K562 (cell line): Measurements from ENCODE around the gene TTC4. TPM values are rescaled to one million over a fixed set of nuclear protein-coding genes. Genes with fewer than 3 reads are reported as not detected.

Experiments used
- CBFB ChIP-seq: sonication (generic); formaldehyde crosslinking; IDR thresholded peaks from 2 replicates; pipeline ENCODE4 v1.4.0; 2020; ENCODE audit warnings: mild to moderate bottlenecking, missing genetic modification reagents
- CREM ChIP-seq: IDR thresholded peaks from 2 replicates; pipeline ENCODE4 v1.6.1; 2014; ENCODE audit warnings: antibody characterized with exemption, low read depth
- ELF4 ChIP-seq: fragments of 450-650 bp; formaldehyde crosslinking; IDR thresholded peaks from 2 replicates; pipeline ENCODE4 v1.4.0; 2022; ENCODE audit warnings: missing genetic modification characterization
- GMEB1 ChIP-seq: fragments of 250-450 bp; sonication (Bioruptor Pico); IDR thresholded peaks from 2 replicates; pipeline ENCODE4 v1.4.0; 2020; ENCODE audit warnings: mild to moderate bottlenecking
- JUN ChIP-seq, 2 experiments: sonication (generic) in 1 of 2; formaldehyde crosslinking in 1 of 2; IDR thresholded peaks; 2 replicates each; pipeline versions ENCODE4 v1.6.1 to v1.8.0; 2012 to 2022; ENCODE audit warnings: borderline replicate concordance in 2 of 2, mild to moderate bottlenecking in 2 of 2, improper control_type of control experiment in 1 of 2, low read depth in 1 of 2, low read length in 1 of 2, missing genetic modification reagents in 1 of 2
- KLF13 ChIP-seq: fragments of 450-650 bp; IDR thresholded peaks from 2 replicates; pipeline ENCODE4 v1.6.1; 2016; ENCODE audit warnings: missing genetic modification characterization, low read depth, mild to moderate bottlenecking, missing compliant biosample characterization, moderate library complexity, borderline replicate concordance
- PHB2 ChIP-seq: fragments of 450-650 bp; IDR thresholded peaks from 2 replicates; pipeline ENCODE4 v1.6.1; 2017; ENCODE audit warnings: low read depth
- POLR2AphosphoS5 ChIP-seq: IDR thresholded peaks from 2 replicates; pipeline ENCODE4 v1.6.1; 2011; ENCODE audit warnings: mild to moderate bottlenecking, low read depth, low read length, moderate library complexity; ENCODE audit not compliant: control insufficient read depth, insufficient read depth
- RNF219 ChIP-seq: fragments of 250-450 bp; sonication (Bioruptor Pico); IDR thresholded peaks from 2 replicates; pipeline ENCODE4 v1.5.0; 2022; ENCODE audit warnings: mild to moderate bottlenecking
- YBX1 ChIP-seq: fragments of 450-650 bp; IDR thresholded peaks from 2 replicates; pipeline ENCODE4 v1.7.1; 2016; ENCODE audit warnings: mild to moderate bottlenecking
- ZFX ChIP-seq: sonication (generic); formaldehyde crosslinking; IDR thresholded peaks from 2 replicates; pipeline ENCODE4 v1.8.0; 2022; ENCODE audit warnings: mild to moderate bottlenecking, missing genetic modification reagents, moderate library complexity
- ZKSCAN3 ChIP-seq: fragments of 250-450 bp; sonication (Bioruptor Pico); IDR thresholded peaks from 2 replicates; pipeline ENCODE4 v1.4.0; 2020
- ZNF232 ChIP-seq: sonication (generic); formaldehyde crosslinking; IDR thresholded peaks from 2 replicates; pipeline ENCODE4 v1.8.0; 2022; ENCODE audit warnings: mild to moderate bottlenecking, missing genetic modification reagents
- ZNF655 ChIP-seq: fragments of 250-450 bp; sonication (Bioruptor Pico); IDR thresholded peaks from 2 replicates; pipeline ENCODE4 v1.5.0; 2021
- polyA plus RNA-seq, 8 experiments: library from polyadenylated mRNA; depleted of rRNA in 4 of 8; stranded (reverse) in 5 of 8; unstranded in 3 of 8; fragments of >200 nt; fragmentation: Nextera tagmentation in 2 of 8; fragmentation: Illumina TruSeq in 1 of 8; extraction: Ambion mirVana in 2 of 8; extraction: Trizol in 1 of 8; gene quantifications; 2 replicates each; pipeline versions ENCODE4 v1.2.1 to v1.2.3, GENCODE V29; 2011 to 2014; ENCODE audit warnings: inconsistent platforms in 1 of 8, missing spikeins in 1 of 8
- total RNA-seq, 7 experiments: library from RNA; depleted of rRNA in 6 of 7; stranded (reverse); fragments of >200 nt in 6 of 7; fragmentation: Illumina TruSeq in 2 of 7; extraction: Trizol in 2 of 7; gene quantifications; 2 replicates each; pipeline versions ENCODE4 v1.2.1 to v1.2.3, GENCODE V29; 2011 to 2021; ENCODE audit warnings: low replicate concordance in 1 of 7
- TF ChIP-seq, protein P1 (sequence below), 2 experiments: fragments of 450-650 bp; IDR thresholded peaks; 2 replicates each; pipeline ENCODE4 v1.6.1; 2018; ENCODE audit warnings: mild to moderate bottlenecking in 2 of 2, low read depth in 1 of 2; ENCODE audit not compliant: partially characterized antibody in 2 of 2

TTC4 gene
- total and polyA plus RNA-seq, 9 of the 15 experiments (the other 6 are each of a cell fraction or from before 2014, with no cell fraction given) = 36.3 to 111 (median 54.1) TPM

DNA sequence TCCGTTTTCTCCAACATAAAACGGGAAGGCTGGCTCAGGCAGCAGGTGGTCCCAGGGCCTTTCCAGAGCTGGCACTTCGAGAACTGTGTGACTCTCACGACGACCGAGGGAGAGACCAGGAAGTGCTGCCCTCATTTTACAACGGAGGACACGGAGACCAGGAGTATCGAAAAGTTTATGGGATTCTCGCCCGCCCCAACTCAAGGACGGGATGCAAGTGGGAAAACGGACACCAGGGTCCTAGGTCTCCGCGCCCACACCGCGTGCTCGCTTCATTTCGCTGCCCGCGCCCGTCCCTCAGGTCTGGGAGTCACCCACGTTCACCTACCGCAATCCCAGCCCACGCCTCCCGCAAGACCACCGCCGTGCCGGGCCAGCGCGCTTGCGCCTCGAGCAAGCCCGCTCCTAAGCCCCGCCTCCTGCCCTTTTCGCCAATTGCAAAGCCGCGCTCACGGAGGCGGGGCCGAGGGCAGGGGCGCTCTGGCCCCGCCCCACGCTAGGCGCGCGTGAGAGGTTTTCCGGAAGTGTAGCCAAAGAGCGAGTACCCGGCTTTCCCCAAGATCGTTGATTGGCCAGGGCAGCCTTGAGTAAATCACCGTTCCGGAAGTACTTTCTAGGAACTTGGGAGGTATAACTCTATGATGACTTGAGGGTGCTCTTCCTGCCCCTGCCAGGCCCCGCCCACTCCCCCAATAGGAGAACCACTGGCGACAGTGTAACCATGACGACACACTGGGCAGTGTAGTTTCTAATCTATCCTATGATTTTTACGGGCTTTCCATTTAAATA is 48.7 kb downstream of the TTC4 start, which contains the start of gene PARS2 (continued):
- TF ChIP-seq RNF219 (CRISPR knock-in tag) (no peak), CBFB (CRISPR knock-in tag) (no peak), CREM (peak; percentile 57), YBX1 (no peak), ELF4 (CRISPR knock-in tag) (peak; percentile 78; the same call in 1 of the 2 replicates), JUN (IDR thresholded peaks at IDR 0.05; ENCODE audit: borderline replicate concordance, low read depth, low read length) (no peak), JUN (CRISPR knock-in tag; IDR thresholded peaks at IDR 0.05; ENCODE audit: borderline replicate concordance) (no peak; the same call in 1 of the 2 replicates), ZFX (CRISPR knock-in tag) (peak; percentile 89), ZNF655 (no peak), PHB2 (no peak), POLR2AphosphoS5 (peak; percentile 72; the same call in 1 of the 2 replicates), ZNF232 (0 out of 2 replicates have a peak, but pooled peaks have one; percentile 61), GMEB1 (CRISPR knock-in tag) (peak; percentile 70), ZKSCAN3 (CRISPR knock-in tag) (no peak), KLF13 (no peak)
- TF ChIP-seq, protein P1, sequence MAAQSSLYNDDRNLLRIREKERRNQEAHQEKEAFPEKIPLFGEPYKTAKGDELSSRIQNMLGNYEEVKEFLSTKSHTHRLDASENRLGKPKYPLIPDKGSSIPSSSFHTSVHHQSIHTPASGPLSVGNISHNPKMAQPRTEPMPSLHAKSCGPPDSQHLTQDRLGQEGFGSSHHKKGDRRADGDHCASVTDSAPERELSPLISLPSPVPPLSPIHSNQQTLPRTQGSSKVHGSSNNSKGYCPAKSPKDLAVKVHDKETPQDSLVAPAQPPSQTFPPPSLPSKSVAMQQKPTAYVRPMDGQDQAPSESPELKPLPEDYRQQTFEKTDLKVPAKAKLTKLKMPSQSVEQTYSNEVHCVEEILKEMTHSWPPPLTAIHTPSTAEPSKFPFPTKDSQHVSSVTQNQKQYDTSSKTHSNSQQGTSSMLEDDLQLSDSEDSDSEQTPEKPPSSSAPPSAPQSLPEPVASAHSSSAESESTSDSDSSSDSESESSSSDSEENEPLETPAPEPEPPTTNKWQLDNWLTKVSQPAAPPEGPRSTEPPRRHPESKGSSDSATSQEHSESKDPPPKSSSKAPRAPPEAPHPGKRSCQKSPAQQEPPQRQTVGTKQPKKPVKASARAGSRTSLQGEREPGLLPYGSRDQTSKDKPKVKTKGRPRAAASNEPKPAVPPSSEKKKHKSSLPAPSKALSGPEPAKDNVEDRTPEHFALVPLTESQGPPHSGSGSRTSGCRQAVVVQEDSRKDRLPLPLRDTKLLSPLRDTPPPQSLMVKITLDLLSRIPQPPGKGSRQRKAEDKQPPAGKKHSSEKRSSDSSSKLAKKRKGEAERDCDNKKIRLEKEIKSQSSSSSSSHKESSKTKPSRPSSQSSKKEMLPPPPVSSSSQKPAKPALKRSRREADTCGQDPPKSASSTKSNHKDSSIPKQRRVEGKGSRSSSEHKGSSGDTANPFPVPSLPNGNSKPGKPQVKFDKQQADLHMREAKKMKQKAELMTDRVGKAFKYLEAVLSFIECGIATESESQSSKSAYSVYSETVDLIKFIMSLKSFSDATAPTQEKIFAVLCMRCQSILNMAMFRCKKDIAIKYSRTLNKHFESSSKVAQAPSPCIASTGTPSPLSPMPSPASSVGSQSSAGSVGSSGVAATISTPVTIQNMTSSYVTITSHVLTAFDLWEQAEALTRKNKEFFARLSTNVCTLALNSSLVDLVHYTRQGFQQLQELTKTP (IDR thresholded peaks at IDR 0.05; ENCODE audit: low read depth in 1 of 2, partially characterized antibody in 2 of 2) = no peak
